NCI-H510A treated with DMSO at 0.1 percent for 48 hours (cell line): ENCODE data around the gene LCLAT1.
A peak's percentile ranks its signal among the peaks of the same experiment; 100 is the strongest.

Source experiments
- DNase-seq: peaks from one replicate; lab custom pipeline; 2025; lab: John Stamatoyannopoulos, UW

The LCLAT1 gene

GRCh38 chr2:30675758-30676157 is 228.7 kb downstream of the LCLAT1 start:
- no peak for DNase-seq

- DNase-seq: no peak
Measured at GRCh38 chr2:30677231-30677630, 230.2 kb downstream of the LCLAT1 start.

- no peak for DNase-seq
Measured at GRCh38 chr2:30677861-30678385, 230.9 kb downstream of the LCLAT1 start.

GRCh38 chr2:30678410-30679137 is 231.5 kb downstream of the LCLAT1 start:
- no peak for DNase-seq

- no peak for DNase-seq
Measured at GRCh38 chr2:30679426-30680088, 232.5 kb downstream of the LCLAT1 start.

- no peak for DNase-seq
Measured at GRCh38 chr2:30680121-30680520, 233.1 kb downstream of the LCLAT1 start.

GRCh38 chr2:30681022-30681421 is 234.0 kb downstream of the LCLAT1 start:
- DNase-seq: no peak

GRCh38 chr2:30683236-30683956 is 236.3 kb downstream of the LCLAT1 start:
- no peak for DNase-seq

- DNase-seq: no peak
Measured at GRCh38 chr2:30684026-30684425, 237.0 kb downstream of the LCLAT1 start.

GRCh38 chr2:30684516-30684915 is 237.5 kb downstream of the LCLAT1 start:
- DNase-seq: no peak

GRCh38 chr2:30684996-30685395 is 237.9 kb downstream of the LCLAT1 start:
- DNase-seq: no peak

GRCh38 chr2:30686000-30686399 is 239.0 kb downstream of the LCLAT1 start:
- DNase-seq: peak; percentile 79

GRCh38 chr2:30686669-30687068 is 239.6 kb downstream of the LCLAT1 start:
- no peak for DNase-seq

GRCh38 chr2:30688956-30689401 is 241.9 kb downstream of the LCLAT1 start:
- no peak for DNase-seq

GRCh38 chr2:30689496-30690125 is 242.6 kb downstream of the LCLAT1 start:
- no peak for DNase-seq

GRCh38 chr2:30690126-30690561 is 243.1 kb downstream of the LCLAT1 start:
- DNase-seq: no peak

GRCh38 chr2:30691091-30691947 is 244.3 kb downstream of the LCLAT1 start:
- DNase-seq: no peak

GRCh38 chr2:30691948-30692828 is 245.1 kb downstream of the LCLAT1 start:
- no peak for DNase-seq

- DNase-seq: no peak
Measured at GRCh38 chr2:30692829-30693275, 245.8 kb downstream of the LCLAT1 start.
